Upper lobe of left lung (tissue), 6 donors: ENCODE results near the gene BRD1. TPM values are rescaled to one million over a fixed set of nuclear protein-coding genes. Genes with fewer than 3 reads are reported as not detected.
A peak's percentile ranks its signal among the peaks of the same experiment; 100 is the strongest.

ENCODE experiments used
- ATAC-seq, 2 donors: fragments of 200-7000 bp; cut with Tn5 transposase; one replicate each; pipeline ENCODE4 v1.9.1; 2022; ENCODE audit warnings: mild to moderate bottlenecking in 2 of 2, moderate library complexity in 2 of 2; ENCODE audit not compliant: low FRiP score in 2 of 2
- DNase-seq, 2 donors: peaks; one replicate each; pipeline ENCODE4 v3.0.0-alpha.2; 2019 to 2020
- H3K27ac ChIP-seq, 4 donors: fragments of 200-600 bp; sonication (generic); one replicate each; pipeline ENCODE4 v1.5.1; 2016 to 2019
- H3K27me3 ChIP-seq, 4 donors: fragments of 200-600 bp; sonication (generic); one replicate each; pipeline ENCODE4 v1.5.1; 2017 to 2019
- H3K36me3 ChIP-seq, 4 donors: fragments of 200-600 bp; sonication (generic); one replicate each; pipeline ENCODE4 v1.5.1; 2016 to 2019
- H3K4me1 ChIP-seq, 4 donors: fragments of 200-600 bp; sonication (generic); one replicate each; pipeline ENCODE4 v1.5.1; 2018 to 2019
- H3K4me3 ChIP-seq, 4 donors: fragments of 200-600 bp; sonication (generic); one replicate each; pipeline ENCODE4 v1.5.1; 2017 to 2019; ENCODE audit warnings: mild to moderate bottlenecking in 2 of 4, moderate library complexity in 1 of 4
- H3K9me3 ChIP-seq, 4 donors: fragments of 200-600 bp; sonication (generic); one replicate each; pipeline ENCODE4 v1.5.1; 2018 to 2019
- CTCF ChIP-seq, 6 experiments: fragments of 450-650 bp in 4 of 6; fragments of 200-600 bp in 2 of 6; sonication (generic) in 2 of 6; IDR thresholded peaks; one replicate each; pipeline ENCODE4 v1.5.1; 2016 to 2019; ENCODE audit warnings: antibody characterized with exemption in 6 of 6
- EP300 ChIP-seq, 4 donors: sonication (generic); formaldehyde crosslinking; IDR thresholded peaks; one replicate each; pipeline ENCODE4 v1.5.1; 2017; ENCODE audit warnings: antibody characterized with exemption in 4 of 4, control low read depth in 2 of 4
- POLR2A ChIP-seq, 4 donors: fragments of 450-650 bp; IDR thresholded peaks; one replicate each; pipeline ENCODE4 v1.5.1; 2016 to 2017; ENCODE audit warnings: antibody characterized with exemption in 4 of 4, mild to moderate bottlenecking in 2 of 4
- POLR2AphosphoS5 ChIP-seq, 2 donors: sonication (generic); formaldehyde crosslinking; IDR thresholded peaks; one replicate each; pipeline ENCODE4 v1.5.1; 2017; ENCODE audit warnings: antibody characterized with exemption in 2 of 2
- WGBS, 2 donors: methylation state at CpG; one replicate each; pipeline ENCODE4 v1.1.5; 2017 to 2018; 5-methylcytosine and 5-hydroxymethylcytosine counted together
- total RNA-seq, 6 donors: library from RNA; depleted of rRNA in 4 of 6; stranded (reverse); fragments of >200 nt in 4 of 6; gene quantifications; one replicate each; pipeline versions ENCODE4 v1.1.0 to v1.2.1, GENCODE V29; 2016 to 2021
- donor health status: DM: no; HTN: no; CAD: no; lungs with moderate emphysema.
- donor health status: DM: no; HTN: yes; CAD: no; lungs with severe emphysema.

The BRD1 gene
- total RNA-seq, 6 donors from 2014 or later, result 38.9 to 141 (median 43.0) TPM

DNA sequence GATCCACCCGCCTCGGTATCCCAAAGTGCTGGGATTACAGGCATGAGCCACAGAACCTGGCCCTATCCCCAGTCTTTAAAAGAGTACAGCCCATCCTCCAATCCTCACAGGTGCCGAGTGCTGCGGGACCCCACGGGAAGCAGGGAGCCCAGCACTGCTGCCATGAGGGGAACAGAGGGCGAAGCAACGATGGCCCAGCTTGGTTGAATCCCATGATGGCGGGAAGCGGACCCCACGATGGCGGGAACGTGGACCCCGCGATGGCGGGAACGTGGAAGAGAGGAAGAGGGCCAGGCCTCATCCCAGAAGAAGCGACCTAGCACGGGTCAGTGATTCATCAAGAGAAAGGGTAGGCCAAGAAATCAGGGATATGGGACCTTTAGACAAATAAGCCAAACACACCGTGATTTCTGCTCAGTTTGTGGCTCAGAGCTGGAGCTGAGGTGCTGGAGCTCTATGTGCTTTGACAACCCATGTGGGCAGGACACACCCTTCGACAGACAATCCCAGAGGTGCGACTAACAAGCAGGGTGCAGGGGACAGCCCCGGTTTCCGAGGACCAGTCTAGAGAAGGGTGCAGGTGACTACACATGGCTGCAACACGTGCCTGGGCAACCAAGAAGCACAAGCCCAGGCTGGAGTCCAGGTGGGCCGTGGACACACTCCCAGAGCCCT is 30.9 kb downstream of the BRD1 start:
- ATAC-seq (no peak), DNase-seq (no peak)
- Histone ChIP-seq H3K4me1 (peaks cover 15 to 31% (median 20%) of the 10 kb centered on the region in 4 donors), H3K27ac (no peak overlapping the region), H3K9me3 (no peaks in the 10 kb centered on the region), H3K27me3 (no peaks in the 10 kb centered on the region), H3K4me3 (no peak overlapping the region), H3K36me3 (peaks cover 51 to 88% (median 78%) of the 10 kb centered on the region in 4 donors)
- WGBS, 2 donors, result 97% methylated on average over 18 to 25 of the region's 25 CpGs
- no peak for TF ChIP-seq POLR2AphosphoS5 (IDR thresholded peaks at IDR 0.05)
- no peak for TF ChIP-seq POLR2A (IDR thresholded peaks at IDR 0.05)
- TF ChIP-seq EP300 (IDR thresholded peaks at IDR 0.05), result no peak
- TF ChIP-seq CTCF (IDR thresholded peaks at IDR 0.05), result no peak

GRCh38 chr22:49795521-49795920 is 32.2 kb downstream of the BRD1 start:
- DNase-seq, result no peak
- no peak for TF ChIP-seq EP300 (IDR thresholded peaks at IDR 0.05)
- no peak for TF ChIP-seq POLR2A (IDR thresholded peaks at IDR 0.05)
- TF ChIP-seq CTCF (IDR thresholded peaks at IDR 0.05), result no peak
- no peak for TF ChIP-seq POLR2AphosphoS5 (IDR thresholded peaks at IDR 0.05)
- no peak for ATAC-seq
- WGBS, 2 donors, result 93 to 96% methylated on average over 9 to 10 of the region's 11 CpGs
- Histone ChIP-seq H3K36me3 (peaks cover 51 to 92% (median 75%) of the 10 kb centered on the region in 4 donors), H3K9me3 (no peaks in the 10 kb centered on the region), H3K4me3 (no peak overlapping the region), H3K27ac (no peak overlapping the region), H3K27me3 (no peaks in the 10 kb centered on the region), H3K4me1 (peaks cover 11 to 31% (median 21%) of the 10 kb centered on the region in 4 donors)

DNA sequence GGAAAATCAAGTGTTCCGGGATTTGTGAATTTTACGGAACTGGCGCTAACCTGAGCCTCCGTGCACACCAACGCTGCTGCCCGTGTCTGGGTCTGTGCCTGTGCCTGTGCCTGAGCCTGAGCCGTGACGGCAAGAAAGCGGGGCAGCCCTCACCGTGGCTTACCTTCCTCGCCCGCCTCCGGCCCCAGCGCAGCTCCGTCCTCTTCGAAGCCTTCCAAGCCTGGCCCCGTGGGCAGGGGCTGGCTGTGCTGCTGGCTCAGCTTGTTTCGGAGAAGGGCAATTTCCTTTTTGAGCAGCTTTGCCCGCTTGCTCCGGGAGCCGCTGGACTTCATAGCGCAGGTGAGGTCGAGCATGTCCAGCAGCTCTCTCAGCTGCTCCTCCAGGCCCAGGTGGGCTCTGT is 33.8 kb downstream of the BRD1 start:
- peaks cover 51 to 88% (median 73%) of the 10 kb centered on the region in 4 donors for H3K36me3 ChIP-seq

GRCh38 chr22:49793296-49793695 is 34.4 kb downstream of the BRD1 start:
- H3K4me1 ChIP-seq, result peaks cover 25 to 40% (median 34%) of the 10 kb centered on the region in 4 donors
- no peaks in the 10 kb centered on the region for H3K27me3 ChIP-seq
- TF ChIP-seq POLR2A (IDR thresholded peaks at IDR 0.05) (no peak), CTCF (IDR thresholded peaks at IDR 0.05) (no peak), POLR2AphosphoS5 (IDR thresholded peaks at IDR 0.05) (no peak), EP300 (IDR thresholded peaks at IDR 0.05) (no peak)
- WGBS, 2 donors, result 90 to 94% methylated on average over 10 of the region's 10 CpGs
- no peaks in the 10 kb centered on the region for H3K9me3 ChIP-seq
- H3K4me3 ChIP-seq, result no peak overlapping the region
- no peak for ATAC-seq
- H3K36me3 ChIP-seq, result peaks cover 46 to 82% (median 67%) of the 10 kb centered on the region in 4 donors
- no peak overlapping the region for H3K27ac ChIP-seq
- DNase-seq, result no peak

More for the DNA sequence above, 33.8 kb downstream of the BRD1 start:
- ATAC-seq, result no peak
- Histone ChIP-seq H3K4me1 (peaks cover 21 to 34% (median 28%) of the 10 kb centered on the region in 4 donors), H3K9me3 (no peaks in the 10 kb centered on the region), H3K27me3 (no peaks in the 10 kb centered on the region), H3K4me3 (no peak overlapping the region), H3K27ac (no peak overlapping the region)
- no peak for TF ChIP-seq CTCF (IDR thresholded peaks at IDR 0.05)
- no peak for TF ChIP-seq POLR2A (IDR thresholded peaks at IDR 0.05)
- TF ChIP-seq POLR2AphosphoS5 (IDR thresholded peaks at IDR 0.05), result no peak
- no peak for TF ChIP-seq EP300 (IDR thresholded peaks at IDR 0.05)
- 96 to 99% methylated on average over 18 to 23 of the region's 23 CpGs for WGBS, 2 donors
- DNase-seq, result peak in 1 of 2 donors; percentile 83

DNA sequence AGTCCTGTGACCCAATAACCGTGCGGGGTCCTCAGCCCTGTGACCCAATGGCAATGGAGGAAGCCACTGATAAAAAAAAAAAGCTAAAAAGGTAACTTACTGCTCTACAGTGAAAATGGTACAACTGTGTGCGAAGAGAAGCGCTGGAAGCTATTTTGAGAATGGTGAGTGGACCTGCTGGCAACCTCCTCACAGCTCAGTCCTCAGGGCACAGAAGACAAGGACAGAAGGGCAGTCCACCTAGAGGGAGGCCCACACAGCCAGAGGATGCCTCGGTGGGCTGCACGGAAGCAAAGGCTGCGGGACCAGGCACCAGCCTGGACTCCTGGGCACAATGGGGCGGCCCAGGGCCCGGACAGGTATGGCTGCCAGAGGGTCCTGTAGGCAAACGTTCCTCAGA is 35.6 kb downstream of the BRD1 start:
- Histone ChIP-seq H3K36me3 (peaks cover 34 to 79% (median 61%) of the 10 kb centered on the region in 4 donors), H3K4me3 (no peak overlapping the region), H3K4me1 (peaks cover 29 to 45% (median 42%) of the 10 kb centered on the region in 4 donors), H3K9me3 (no peaks in the 10 kb centered on the region), H3K27me3 (no peaks in the 10 kb centered on the region), H3K27ac (peak overlapping the region in 1 of 4 donors; percentile 78)
- no peak for TF ChIP-seq CTCF (IDR thresholded peaks at IDR 0.05)
- no peak for TF ChIP-seq EP300 (IDR thresholded peaks at IDR 0.05)
- no peak for TF ChIP-seq POLR2AphosphoS5 (IDR thresholded peaks at IDR 0.05)
- no peak for TF ChIP-seq POLR2A (IDR thresholded peaks at IDR 0.05)
- ATAC-seq (no peak), DNase-seq (no peak)
- WGBS, 2 donors, result 86 to 90% methylated on average over 10 of the region's 10 CpGs
